Right cardiac atrium (tissue), 5 donors: Measurements from ENCODE around the gene FAM13B. TPM values are rescaled to one million over a fixed set of nuclear protein-coding genes. Genes with fewer than 3 reads are reported as not detected.
"Not testable (repeated sequence)": the region's sequence is repeated elsewhere in the genome, so short reads cannot be mapped to it uniquely, and the experiment has no call there.

Experiments used
- ATAC-seq, 2 donors: fragments of 200-7000 bp; cut with Tn5 transposase; one replicate each; pipeline versions ENCODE4 v1.8.0 to v1.9.1; 2020; ENCODE audit warnings: moderate library complexity in 2 of 2, mild to moderate bottlenecking in 1 of 2
- DNase-seq, 3 donors: peaks; one replicate each; pipeline ENCODE4 v3.0.0-alpha.2; 2020
- H3K27ac ChIP-seq: one replicate; pipeline ENCODE4 v1.5.1; 2013; ENCODE audit warnings: mild to moderate bottlenecking, low read length, control low read depth, moderate library complexity
- H3K27me3 ChIP-seq: one replicate; pipeline ENCODE4 v1.6.1; 2013; ENCODE audit not compliant: control insufficient read depth, insufficient read depth
- H3K4me1 ChIP-seq: one replicate; pipeline ENCODE4 v1.6.1; 2013; ENCODE audit warnings: low read length; ENCODE audit not compliant: control insufficient read depth, insufficient read depth
- H3K4me3 ChIP-seq: one replicate; pipeline ENCODE4 v1.5.1; 2013; ENCODE audit warnings: low read length, control low read depth
- H3K9me3 ChIP-seq: one replicate; pipeline ENCODE4 v1.6.1; 2013; ENCODE audit warnings: low read length; ENCODE audit not compliant: control insufficient read depth
- WGBS: extraction: QIAGEN DNeasy Blood & Tissue Kit; methylation state at CpG from one replicate; pipeline ENCODE4 v1.1.7; 2013; 5-methylcytosine and 5-hydroxymethylcytosine counted together
- intact Hi-C, 4 donors: fragments of 100-400 bp; cut with DNase I; formaldehyde crosslinking; loops; one replicate each; pipeline versions ENCODE4 v1.11.0 to v1.14.0; 2022 to 2023
- polyA plus RNA-seq: library from polyadenylated mRNA; stranded (reverse); fragments of 200-250 nt; gene quantifications from one replicate; pipeline ENCODE4 v1.2.3, GENCODE V29; 2013
- total RNA-seq, 4 donors: library from RNA; stranded (reverse); fragmentation: NEBNext Ultra II Directional; extraction: Animal tissue kit (Norgen Biotek cat#: 25700); gene quantifications; one replicate each; pipeline ENCODE4 v1.2.1, GENCODE V29; 2021
- donor health status: healthy with polysubstance abuse.
- donor health status: DM: no; HTN: yes; CAD: no.
- donor health status: DM: no; HTN: no; CAD: no.
- donor health status: DM: no; HTN: yes; CAD: no; lungs with severe emphysema.
- donor health status: DM: yes; HTN: yes; CAD: no.

FAM13B gene
- total and polyA plus RNA-seq, 5 donors: 11.2 to 71.6 (median 52.7) TPM

DNA sequence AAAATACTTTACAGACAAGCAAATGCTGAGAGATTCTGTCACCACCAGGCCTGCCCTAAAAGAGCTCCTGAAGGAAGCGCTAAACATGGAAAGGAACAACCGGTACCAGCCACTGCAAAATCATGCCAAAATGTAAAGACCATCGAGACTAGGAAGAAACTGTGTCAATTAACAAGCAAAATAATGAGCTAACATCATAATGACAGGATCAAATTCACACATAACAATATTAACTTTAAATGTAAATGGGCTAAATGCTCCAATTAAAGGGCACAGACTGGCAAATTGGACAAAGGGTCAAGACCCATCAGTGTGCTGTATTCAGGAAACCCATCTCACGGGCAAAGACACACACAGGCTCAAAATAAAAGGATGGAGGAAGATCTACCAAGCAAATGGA lies 62.5 kb downstream of the FAM13B start:
- H3K4me3 ChIP-seq, H3K9me3 ChIP-seq, H3K27ac ChIP-seq, DNase-seq, H3K4me1 ChIP-seq, ATAC-seq, H3K27me3 ChIP-seq, intact Hi-C loops: not testable (repeated sequence)
- WGBS: 100% methylated on average over 3 of the region's 4 CpGs

DNA sequence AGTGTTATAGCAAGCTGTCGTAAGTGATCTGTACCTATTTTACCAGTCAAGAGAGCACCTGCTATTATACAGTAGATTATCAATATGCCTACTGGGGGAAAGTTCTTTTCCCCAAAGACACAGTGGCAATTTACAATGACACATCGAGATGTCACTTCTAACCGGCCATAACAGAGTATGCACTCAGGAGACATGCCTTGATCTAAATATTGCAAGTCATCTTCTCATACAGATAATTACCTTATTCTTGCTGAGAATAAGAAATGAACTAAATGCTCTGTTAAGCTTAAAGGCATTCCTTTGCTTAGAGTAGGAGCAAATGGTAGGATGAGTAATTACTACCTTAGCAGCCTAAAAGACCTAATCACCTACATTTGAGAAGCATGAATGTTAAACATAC lies 72.1 kb downstream of the FAM13B start:
- intact Hi-C loops: no loop called here
- Histone ChIP-seq H3K9me3 (no peaks in the 10 kb centered on the region), H3K27me3 (no peaks in the 10 kb centered on the region), H3K27ac (no peak overlapping the region), H3K4me3 (no peak overlapping the region), H3K4me1 (no peaks in the 10 kb centered on the region)
- WGBS: 74% methylated on average over 3 of the region's 3 CpGs
- no peak for ATAC-seq
- DNase-seq: no peak

DNA sequence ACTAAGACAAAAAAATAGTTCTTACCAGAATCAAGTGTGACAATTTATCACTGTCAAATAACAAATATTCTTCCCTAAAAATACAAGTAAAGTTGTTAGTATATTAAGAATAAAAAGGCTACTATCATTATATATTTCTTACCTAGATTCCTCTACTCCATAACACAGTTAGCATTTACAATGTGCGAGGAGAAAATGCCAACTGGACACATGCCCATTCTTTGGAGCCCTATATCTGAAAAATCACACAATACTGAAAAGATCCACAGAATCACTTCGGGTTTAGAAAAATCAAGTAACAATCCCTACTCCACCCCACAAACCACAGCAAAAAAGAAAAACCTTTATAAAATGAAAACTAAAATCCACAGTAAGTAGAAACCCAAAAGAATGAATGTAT lies 72.7 kb downstream of the FAM13B start:
- no peaks in the 10 kb centered on the region for H3K4me1 ChIP-seq
- DNase-seq: no peak
- H3K4me3 ChIP-seq: no peak overlapping the region
- ATAC-seq: no peak
- no peak overlapping the region for H3K27ac ChIP-seq
- no peaks in the 10 kb centered on the region for H3K27me3 ChIP-seq
- H3K9me3 ChIP-seq: no peaks in the 10 kb centered on the region
- intact Hi-C loops: no loop called here
- WGBS: 51% methylated on average over 2 of the region's 2 CpGs

DNA sequence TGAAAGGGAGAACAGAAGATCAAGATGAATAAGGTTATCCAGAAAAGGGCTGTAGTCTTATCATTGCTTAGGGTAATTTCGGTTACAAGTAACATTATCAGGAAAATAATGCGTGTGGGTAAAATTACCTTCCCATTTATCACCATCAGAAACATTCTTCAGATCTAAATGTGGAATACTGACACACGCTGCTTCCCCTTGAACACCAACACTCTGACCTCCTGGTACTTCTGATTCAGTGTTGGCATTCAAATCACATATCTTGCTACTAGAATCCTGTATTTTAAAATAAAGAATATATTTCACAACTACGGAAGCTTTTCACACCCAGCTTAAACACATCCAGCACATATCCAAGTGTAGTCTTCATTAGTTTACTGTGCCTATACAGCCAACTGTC lies 73.4 kb downstream of the FAM13B start:
- intact Hi-C loops: no loop called here
- WGBS: 65% methylated on average over 4 of the region's 4 CpGs
- H3K27ac ChIP-seq: no peak overlapping the region
- no peak overlapping the region for H3K4me3 ChIP-seq
- H3K9me3 ChIP-seq: no peaks in the 10 kb centered on the region
- ATAC-seq: no peak
- no peak for DNase-seq
- H3K27me3 ChIP-seq: no peaks in the 10 kb centered on the region
- peaks cover 2% of the 10 kb centered on the region for H3K4me1 ChIP-seq

DNA sequence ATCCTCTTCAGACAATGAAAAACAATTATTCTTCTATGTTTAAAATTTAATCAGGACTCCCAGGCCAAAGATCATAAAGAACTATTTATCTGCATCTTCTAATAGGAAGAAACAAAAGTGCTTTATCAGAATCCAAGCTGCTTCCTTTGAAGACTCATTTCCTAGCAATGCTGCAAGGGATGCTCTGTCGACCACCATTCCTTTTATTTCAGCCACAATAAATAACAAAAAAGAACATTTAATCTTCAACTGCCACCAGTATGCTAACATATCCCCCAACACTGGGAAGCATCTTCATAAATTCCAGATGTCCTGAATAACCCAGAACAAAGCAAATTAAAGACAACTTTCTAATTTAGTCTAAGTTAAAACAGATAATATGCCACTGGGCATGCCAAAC lies 74.9 kb downstream of the FAM13B start:
- no peak overlapping the region for H3K27ac ChIP-seq
- H3K27me3 ChIP-seq: no peaks in the 10 kb centered on the region
- H3K4me3 ChIP-seq: no peak overlapping the region
- H3K9me3 ChIP-seq: no peaks in the 10 kb centered on the region
- intact Hi-C loops: no loop called here
- ATAC-seq: no peak
- WGBS: 40% methylated on average over 1 of the region's 1 CpG
- no peak for DNase-seq
- H3K4me1 ChIP-seq: peaks cover 3% of the 10 kb centered on the region

DNA sequence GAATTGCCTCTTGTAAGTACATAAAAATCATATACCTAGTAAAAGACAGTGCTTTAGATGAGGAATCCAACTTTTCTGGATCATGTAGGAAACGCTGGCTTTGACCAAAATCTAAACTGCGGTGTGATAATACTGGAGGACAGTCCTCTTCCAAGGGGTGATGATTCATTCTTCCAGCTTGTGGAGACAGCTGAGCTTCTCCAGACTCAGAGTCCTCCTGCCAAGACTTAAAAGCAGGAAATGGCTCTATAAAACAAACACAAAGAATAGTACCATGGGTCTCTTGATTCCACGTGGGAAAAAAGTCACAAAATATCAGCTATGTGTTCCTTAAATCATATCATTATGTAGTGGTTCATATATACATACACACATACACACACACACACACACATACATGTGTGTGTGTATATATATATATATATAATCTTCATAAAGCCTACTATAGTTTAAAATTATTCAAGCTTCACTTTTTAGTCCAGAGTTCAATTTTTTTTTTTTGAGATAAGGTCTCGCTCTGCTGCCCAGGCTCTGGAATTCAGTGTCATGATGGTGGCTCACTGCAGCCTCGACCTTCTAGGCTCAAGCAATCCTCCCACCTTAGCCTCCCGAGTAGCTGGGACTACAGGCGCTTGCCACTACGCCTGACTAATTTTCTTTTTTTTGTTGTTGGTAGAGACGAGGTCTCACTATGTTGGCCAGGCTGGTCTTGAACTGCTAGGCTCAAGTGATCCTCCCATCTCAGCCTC lies 78.6 kb downstream of the FAM13B start:
- H3K4me3 ChIP-seq: no peak overlapping the region
- H3K27ac ChIP-seq: peak overlapping the region; percentile 64
- no peaks in the 10 kb centered on the region for H3K9me3 ChIP-seq
- ATAC-seq: peak; percentile 92 to 97
- 55% methylated on average over 9 of the region's 9 CpGs for WGBS
- intact Hi-C loops: no loop called here
- H3K4me1 ChIP-seq: peaks cover 3% of the 10 kb centered on the region
- DNase-seq: peak in 1 of 3 donors; percentile 29
- no peaks in the 10 kb centered on the region for H3K27me3 ChIP-seq

DNA sequence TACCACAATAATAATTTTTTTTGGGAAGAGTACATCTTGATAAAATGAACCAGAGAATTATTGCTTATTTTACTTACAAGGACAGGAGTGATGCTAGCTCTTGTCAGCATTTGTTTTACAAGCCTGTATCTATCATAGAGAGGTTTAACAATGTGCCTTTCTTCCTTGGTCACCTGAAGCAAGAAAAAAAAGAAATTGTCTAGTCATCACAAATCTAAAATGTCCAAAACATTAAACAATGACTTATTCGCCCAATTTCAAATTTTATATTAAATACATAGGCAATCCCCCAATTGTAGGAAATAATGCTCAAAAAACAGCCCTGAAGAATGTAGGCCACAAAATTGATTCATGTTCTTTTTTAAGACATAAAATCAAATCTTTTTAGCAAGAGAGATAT lies 87.1 kb downstream of the FAM13B start:
- no peak overlapping the region for H3K27ac ChIP-seq
- no peaks in the 10 kb centered on the region for H3K9me3 ChIP-seq
- DNase-seq: no peak
- no peak overlapping the region for H3K4me3 ChIP-seq
- no peaks in the 10 kb centered on the region for H3K4me1 ChIP-seq
- H3K27me3 ChIP-seq: no peaks in the 10 kb centered on the region
- no peak for ATAC-seq
- 97% methylated on average over 1 of the region's 1 CpG for WGBS
- intact Hi-C loops: no loop called here

DNA sequence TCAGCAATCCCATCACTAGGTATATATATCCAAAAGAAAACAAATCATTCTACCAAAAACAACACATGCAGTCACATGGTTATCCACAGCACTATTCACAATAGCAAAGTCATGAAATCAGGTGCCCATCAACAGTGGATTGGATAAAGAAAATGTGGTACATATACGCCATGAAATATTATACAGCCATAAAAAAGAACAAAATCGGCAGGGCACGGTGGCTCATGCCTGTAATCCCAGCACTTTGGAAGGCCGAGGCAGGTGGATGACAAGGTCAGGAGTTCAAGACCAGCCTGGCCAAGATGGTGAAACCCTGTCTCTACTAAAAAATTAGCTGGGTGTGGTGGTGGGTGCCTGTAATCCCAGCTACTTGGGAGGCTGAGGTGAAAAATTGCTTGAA lies 88.6 kb downstream of the FAM13B start:
- DNase-seq, H3K27me3 ChIP-seq, H3K4me3 ChIP-seq, H3K4me1 ChIP-seq, H3K27ac ChIP-seq, intact Hi-C loops, ATAC-seq, H3K9me3 ChIP-seq: not testable (repeated sequence)
- 99% methylated on average over 4 of the region's 4 CpGs for WGBS

DNA sequence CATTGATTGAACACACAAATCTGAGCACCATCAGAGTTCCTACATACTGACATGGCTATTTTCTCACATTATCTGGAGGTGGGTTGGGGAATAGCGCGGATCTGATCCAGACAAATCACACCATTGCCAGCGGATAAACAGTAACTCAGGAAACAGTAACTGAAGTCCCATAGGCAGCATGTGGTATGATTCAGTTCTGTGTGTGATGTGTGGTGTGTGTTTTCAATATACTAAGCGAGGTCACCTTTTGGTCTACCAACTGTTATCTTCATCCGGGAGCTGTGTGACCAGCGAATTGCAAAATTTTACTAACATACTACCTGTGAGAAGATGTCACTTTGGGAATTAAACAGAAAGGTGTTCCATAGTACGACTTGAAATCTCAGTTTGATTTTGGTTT lies 93.5 kb downstream of the FAM13B start:
- no peak for ATAC-seq
- H3K9me3 ChIP-seq: no peaks in the 10 kb centered on the region
- H3K4me3 ChIP-seq: no peak overlapping the region
- no peak overlapping the region for H3K27ac ChIP-seq
- intact Hi-C loops: loop anchor here in 1 of 4 donors (10.0 kb wide), 1 partner anchor 45 kb away; no protein-coding TSS in a partner anchor
- H3K4me1 ChIP-seq: no peaks in the 10 kb centered on the region
- H3K27me3 ChIP-seq: no peaks in the 10 kb centered on the region
- no peak for DNase-seq
- 80% methylated on average over 7 of the region's 7 CpGs for WGBS

DNA sequence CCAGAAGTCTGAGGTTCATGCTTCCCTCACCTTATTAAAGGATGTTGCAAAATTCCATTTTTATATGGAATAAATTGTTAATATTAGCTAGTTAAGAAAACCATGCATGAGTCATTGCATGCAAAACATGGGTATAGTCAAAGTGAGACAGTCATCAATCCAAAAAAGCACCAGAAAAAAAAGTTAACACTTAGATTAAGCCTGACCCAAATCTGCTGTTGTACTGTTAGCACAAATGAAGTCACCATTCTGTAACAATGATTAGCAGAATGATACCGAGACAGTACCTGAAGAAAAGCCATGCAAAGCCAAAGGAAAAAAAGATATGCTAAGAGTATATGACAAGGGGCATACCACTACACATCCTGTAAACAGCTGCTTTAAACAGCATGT lies 94.1 kb downstream of the FAM13B start:
- Histone ChIP-seq H3K9me3 (no peaks in the 10 kb centered on the region), H3K27ac (no peak overlapping the region), H3K4me1 (no peaks in the 10 kb centered on the region), H3K27me3 (no peaks in the 10 kb centered on the region), H3K4me3 (no peak overlapping the region)
- WGBS: 89% methylated on average over 1 of the region's 1 CpG
- intact Hi-C loops: loop anchor here in 1 of 4 donors (10.0 kb wide), 1 partner anchor 46 kb away; no protein-coding TSS in a partner anchor
- no peak for ATAC-seq
- DNase-seq: no peak

DNA sequence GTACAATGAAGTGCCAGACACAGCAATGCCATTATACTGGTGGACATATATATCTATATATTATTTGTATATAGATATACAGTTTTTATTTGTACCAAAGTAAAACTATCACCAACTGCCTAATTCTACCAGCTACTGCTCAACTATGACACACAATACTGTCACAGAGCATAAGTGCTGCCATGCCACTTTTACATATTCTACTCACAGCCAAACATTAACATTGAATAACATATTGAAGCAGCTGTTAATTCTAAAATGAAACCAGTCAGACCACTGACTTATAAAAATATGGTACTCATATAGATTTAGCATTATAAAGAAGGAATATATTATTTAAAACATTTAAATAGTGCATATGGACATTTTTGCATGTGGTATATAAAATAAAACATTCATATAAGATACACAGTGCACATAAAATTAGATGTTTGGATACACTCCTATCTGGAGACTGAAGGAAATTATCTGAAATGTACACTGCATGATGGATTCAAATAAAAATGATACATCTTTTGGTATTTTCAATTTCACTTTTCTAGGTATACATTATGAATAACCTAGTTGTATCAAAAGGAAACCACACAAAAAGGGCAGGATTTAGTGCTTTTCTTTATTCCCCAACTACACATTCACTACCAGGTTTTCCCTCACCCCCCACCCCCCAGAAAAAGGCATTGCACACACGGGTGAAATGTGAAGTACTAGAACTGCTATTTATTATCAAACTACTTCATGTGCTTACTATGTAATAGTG lies 94.7 kb downstream of the FAM13B start:
- Histone ChIP-seq H3K27ac (no peak overlapping the region), H3K9me3 (no peaks in the 10 kb centered on the region), H3K4me1 (no peaks in the 10 kb centered on the region), H3K27me3 (no peaks in the 10 kb centered on the region), H3K4me3 (no peak overlapping the region)
- ATAC-seq (no peak), DNase-seq (no peak)
- WGBS: 60% methylated on average over 1 of the region's 1 CpG
- intact Hi-C loops: loop anchor here in 1 of 4 donors (10.0 kb wide), 1 partner anchor 47 kb away; no protein-coding TSS in a partner anchor
